ENCODE results near the gene SIRT7. TPM values are rescaled to one million over a fixed set of nuclear protein-coding genes. Genes with fewer than 3 reads are reported as not detected.

Gene SIRT7
- polyA plus RNA-seq, 1 of the 3 experiments (the other 2 are of a cell fraction), result 32.6 TPM

DNA sequence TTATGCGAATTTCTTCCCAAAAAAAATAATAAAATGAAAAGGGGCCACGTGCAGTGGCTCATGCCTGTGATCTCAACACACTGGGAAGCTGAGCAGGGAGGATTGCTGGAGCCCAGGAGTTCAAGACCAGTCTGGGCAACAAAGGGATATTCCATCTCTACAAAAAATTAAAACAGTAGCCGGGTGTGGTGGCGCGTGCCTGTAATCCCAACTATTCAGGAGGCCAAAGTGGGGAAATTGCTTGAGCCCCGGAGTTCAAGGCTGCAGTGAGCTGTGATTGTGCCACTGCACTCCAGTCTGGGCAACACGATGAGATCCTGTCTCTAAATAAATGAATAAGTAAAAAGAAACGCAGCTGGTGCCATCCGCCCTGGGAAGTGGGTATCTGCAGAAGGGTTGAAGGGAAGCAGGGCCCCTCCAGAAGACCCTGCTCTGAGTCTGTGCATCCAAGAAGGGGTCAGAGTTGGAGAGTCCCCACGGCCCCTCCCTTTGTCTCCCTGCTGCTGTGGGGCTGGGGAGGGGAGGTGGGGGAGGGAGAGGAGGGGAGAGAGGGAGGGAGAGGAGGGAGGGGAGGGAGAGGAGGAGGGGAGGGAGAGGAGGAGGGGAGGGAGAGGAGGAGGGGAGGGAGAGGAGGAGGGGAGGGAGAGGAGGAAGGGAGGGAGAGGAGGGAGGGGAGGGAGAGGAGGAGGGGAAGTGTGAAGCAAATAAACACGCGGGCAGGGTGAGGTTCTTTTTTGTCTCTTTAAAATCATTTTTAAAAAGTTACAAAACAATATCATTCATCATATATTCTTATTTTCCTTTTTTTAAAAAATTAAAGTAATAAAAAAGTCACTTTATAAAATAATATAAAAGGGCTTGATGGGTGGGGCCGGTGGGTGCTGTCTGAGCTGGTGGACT lies 34.1 kb upstream of the SIRT7 start:
- Histone ChIP-seq H3K4me2 (no peak overlapping the region), H3K4me1 (ENCODE audit: control insufficient read depth in 1 of 2, insufficient read depth in 2 of 2, low read depth in 1 of 2, low read length in 1 of 2) (peaks cover 0 to 10% of the 10 kb centered on the region in 2 experiments; a peak in 1 of 4 replicates), H3K27ac (ENCODE audit: low read depth in 2 of 2, low read length in 1 of 2) (no peak overlapping the region), H3F3A (replicated peaks; ENCODE audit: insufficient read depth) (no peaks in the 10 kb centered on the region), H3K9me2 (no peaks in the 10 kb centered on the region), H3K9me3 (no peaks in the 10 kb centered on the region), H3K27me3 (ENCODE audit: insufficient read depth) (no peaks in the 10 kb centered on the region), H3K79me2 (ENCODE audit: insufficient read depth) (no peaks in the 10 kb centered on the region), H3K9ac (no peak overlapping the region), H2AFZ (ENCODE audit: low read depth) (no peak overlapping the region), H4K20me1 (ENCODE audit: insufficient read depth) (no peaks in the 10 kb centered on the region), H3K36me3 (replicated peaks in 1 of 2; ENCODE audit: control insufficient read depth in 1 of 2, insufficient read depth in 2 of 2, low read length in 1 of 2) (no peaks in the 10 kb centered on the region), H3K4me3 (ENCODE audit: low read depth in 2 of 2, low read length in 1 of 2) (no peak overlapping the region)
- WGBS (ENCODE audit: low lambda C conversion rate), result 77% methylated on average over 12 of the region's 13 CpGs
- no peak for DNase-seq
- POLR2A ChIA-PET, result interaction anchor here (0.8 kb wide), 1 partner anchor 71 kb away, joined by 3 read pairs; the partner anchor contains the start of genes CENPX and LRRC45
- CTCF ChIA-PET, result interaction anchor here (1.3 to 17.7 kb wide), 6 partner anchors 9 to 77 kb away, joined by 4 to 216 read pairs (median 6); partner anchors contain the start of genes CENPX, LRRC45, MAFG and NOTUM
- TF ChIP-seq YY1 (IDR thresholded peaks at IDR 0.05; ENCODE audit: low read depth) (no peak), NFIC (IDR thresholded peaks at IDR 0.05; ENCODE audit: borderline replicate concordance) (no peak), POLR2AphosphoS5 (IDR thresholded peaks at IDR 0.05; ENCODE audit: low read depth, low read length) (no peak)

DNA sequence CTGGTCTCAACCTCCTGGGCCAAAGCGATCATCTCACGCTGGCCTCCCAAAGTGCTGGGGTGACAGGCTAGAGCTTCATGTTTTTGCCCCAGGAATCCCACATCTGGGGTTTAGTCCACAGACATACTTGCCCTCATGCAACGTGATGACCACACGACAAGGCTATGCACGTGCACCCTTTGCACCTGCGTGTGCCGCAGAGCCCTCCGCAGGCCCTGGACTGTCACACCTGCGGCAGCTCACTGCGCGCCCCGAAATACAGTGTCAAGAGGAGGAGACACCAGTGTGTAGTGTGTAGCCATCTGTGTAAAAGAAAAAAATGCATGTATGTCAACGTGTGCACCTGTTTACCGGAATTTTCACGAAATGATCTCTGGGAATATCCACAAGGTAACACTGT lies 32.5 kb upstream of the SIRT7 start:
- H3K79me2 ChIP-seq (ENCODE audit: insufficient read depth), result no peaks in the 10 kb centered on the region
- no peaks in the 10 kb centered on the region for H3K9me2 ChIP-seq
- DNase-seq, result no peak
- ChIA-PET CTCF (interaction anchor here (1.2 to 17.7 kb wide), 7 partner anchors 8 to 79 kb away, joined by 4 to 216 read pairs (median 6); partner anchors contain the start of genes CENPX, LRRC45, MAFG and NOTUM), POLR2A (no interaction called here)
- no peak for TF ChIP-seq FOSL2 (IDR thresholded peaks at IDR 0.05; ENCODE audit: borderline replicate concordance, low read depth)
- TF ChIP-seq SIN3A (IDR thresholded peaks at IDR 0.05; ENCODE audit: borderline replicate concordance, low read depth, low read length), result no peak
- TF ChIP-seq RXRA (IDR thresholded peaks at IDR 0.05; ENCODE audit: borderline replicate concordance, low read depth), result no peak
- TF ChIP-seq, protein P1, sequence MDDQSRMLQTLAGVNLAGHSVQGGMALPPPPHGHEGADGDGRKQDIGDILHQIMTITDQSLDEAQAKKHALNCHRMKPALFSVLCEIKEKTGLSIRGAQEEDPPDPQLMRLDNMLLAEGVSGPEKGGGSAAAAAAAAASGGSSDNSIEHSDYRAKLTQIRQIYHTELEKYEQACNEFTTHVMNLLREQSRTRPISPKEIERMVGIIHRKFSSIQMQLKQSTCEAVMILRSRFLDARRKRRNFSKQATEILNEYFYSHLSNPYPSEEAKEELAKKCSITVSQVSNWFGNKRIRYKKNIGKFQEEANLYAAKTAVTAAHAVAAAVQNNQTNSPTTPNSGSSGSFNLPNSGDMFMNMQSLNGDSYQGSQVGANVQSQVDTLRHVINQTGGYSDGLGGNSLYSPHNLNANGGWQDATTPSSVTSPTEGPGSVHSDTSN (IDR thresholded peaks at IDR 0.05), result no peak
- no peak for TF ChIP-seq TAF1 (IDR thresholded peaks at IDR 0.05; ENCODE audit: borderline replicate concordance, low read depth, low read length)
- no peaks in the 10 kb centered on the region for H3K27me3 ChIP-seq (ENCODE audit: insufficient read depth)
- H4K20me1 ChIP-seq (ENCODE audit: insufficient read depth), result no peaks in the 10 kb centered on the region
- H3K4me3 ChIP-seq (ENCODE audit: low read depth in 2 of 2, low read length in 1 of 2), result no peak overlapping the region
- WGBS (ENCODE audit: low lambda C conversion rate), result 75% methylated on average over 15 of the region's 15 CpGs
- no peak overlapping the region for H3K27ac ChIP-seq (ENCODE audit: low read depth in 2 of 2, low read length in 1 of 2)
- no peak overlapping the region for H3K9ac ChIP-seq
- H3K4me2 ChIP-seq, result no peak overlapping the region
- peaks cover 0 to 3% of the 10 kb centered on the region in 2 experiments; a peak in 1 of 4 replicates for H3K4me1 ChIP-seq (ENCODE audit: control insufficient read depth in 1 of 2, insufficient read depth in 2 of 2, low read depth in 1 of 2, low read length in 1 of 2)
- H3K9me3 ChIP-seq, result no peaks in the 10 kb centered on the region
- H3K36me3 ChIP-seq (replicated peaks in 1 of 2; ENCODE audit: control insufficient read depth in 1 of 2, insufficient read depth in 2 of 2, low read length in 1 of 2), result no peaks in the 10 kb centered on the region
- H2AFZ ChIP-seq (ENCODE audit: low read depth), result no peak overlapping the region
- H3F3A ChIP-seq (replicated peaks; ENCODE audit: insufficient read depth), result no peaks in the 10 kb centered on the region
